OCI-LY1 (cell line): Measurements from ENCODE around the gene WDR11.

ENCODE experiments used
- H2AFZ ChIP-seq: fragments of 200-600 bp; sonication (generic), shearing (Covaris generic); 2 replicates; pipeline ENCODE4 v1.6.0; 2014; ENCODE audit warnings: antibody characterized with exemption, mild to moderate bottlenecking, low read length
- H3F3A ChIP-seq: fragments of 200-600 bp; sonication (generic), shearing (Covaris generic); 2 replicates; pipeline ENCODE4 v1.6.0; 2014; ENCODE audit warnings: mild to moderate bottlenecking, antibody characterized with exemption, low read length, moderate library complexity; ENCODE audit not compliant: insufficient read depth
- H3K27ac ChIP-seq: fragments of 200-600 bp; sonication (generic); 2 replicates; pipeline ENCODE4 v1.5.1; 2014; ENCODE audit warnings: low read length, mixed run types, mild to moderate bottlenecking, low read depth; ENCODE audit not compliant: poor library complexity, severe bottlenecking
- H3K27me3 ChIP-seq: fragments of 200-600 bp; sonication (generic); 2 replicates; pipeline ENCODE4 v1.6.0; 2014; ENCODE audit warnings: antibody characterized with exemption, mild to moderate bottlenecking, low read length, moderate library complexity; ENCODE audit not compliant: insufficient read depth
- H3K36me3 ChIP-seq: fragments of 200-600 bp; sonication (generic); 2 replicates; pipeline ENCODE4 v1.6.1; 2014; ENCODE audit warnings: mild to moderate bottlenecking, antibody characterized with exemption, low read length, moderate library complexity, mixed read lengths; ENCODE audit not compliant: insufficient read depth
- H3K4me1 ChIP-seq: fragments of 200-600 bp; sonication (generic); 2 replicates; pipeline ENCODE4 v1.5.1; 2014; ENCODE audit warnings: mild to moderate bottlenecking, low read length, moderate library complexity; ENCODE audit not compliant: insufficient read depth, severe bottlenecking
- H3K4me2 ChIP-seq: fragments of 200-600 bp; sonication (generic), shearing (Covaris generic); 2 replicates; pipeline ENCODE4 v1.6.1; 2014; ENCODE audit warnings: low read length
- H3K4me3 ChIP-seq: fragments of 200-600 bp; sonication (generic); 2 replicates; pipeline ENCODE4 v1.5.1; 2014; ENCODE audit warnings: low read length, low read depth, mild to moderate bottlenecking, mixed read lengths; ENCODE audit not compliant: poor library complexity, severe bottlenecking
- H3K79me2 ChIP-seq: fragments of 200-600 bp; shearing (Covaris generic); 2 replicates; pipeline ENCODE4 v1.6.1; 2016; ENCODE audit warnings: mixed run types, low read length, mixed read lengths; ENCODE audit not compliant: insufficient read depth
- H3K9ac ChIP-seq: fragments of 200-600 bp; sonication (generic), shearing (Covaris generic); 2 replicates; pipeline ENCODE4 v1.6.1; 2014; ENCODE audit warnings: mild to moderate bottlenecking, low read length, mixed read lengths
- H3K9me2 ChIP-seq: fragments of 200-600 bp; sonication (generic), shearing (Covaris generic); 2 replicates; pipeline ENCODE4 v1.6.1; 2014; ENCODE audit warnings: low read depth, mild to moderate bottlenecking, low read length, mixed read lengths
- H3K9me3 ChIP-seq: fragments of 200-600 bp; shearing (Covaris generic); 2 replicates; pipeline ENCODE4 v1.6.1; 2014; ENCODE audit warnings: low read length, mixed read lengths
- H4K20me1 ChIP-seq: fragments of 200-600 bp; sonication (generic), shearing (Covaris generic); 2 replicates; pipeline ENCODE4 v1.6.0; 2016; ENCODE audit warnings: mild to moderate bottlenecking, low read length; ENCODE audit not compliant: insufficient read depth
- CTCF ChIP-seq: fragments of 200-600 bp; sonication (generic), shearing (Covaris generic); IDR thresholded peaks from 2 replicates; pipeline ENCODE4 v1.5.1; 2017; ENCODE audit warnings: mild to moderate bottlenecking, antibody characterized with exemption, low read length, moderate library complexity, mixed read lengths
- EZH2 ChIP-seq: fragments of 200-600 bp; sonication (generic), shearing (Covaris generic); IDR thresholded peaks from 2 replicates; pipeline ENCODE4 v1.8.0; 2017; ENCODE audit warnings: borderline replicate concordance, mixed run types, mild to moderate bottlenecking, antibody characterized with exemption, low read length, moderate library complexity, mixed read lengths

WDR11 gene

GRCh38 chr10:120819366-120819765 lies 31.8 kb upstream of the WDR11 start:
- H2AFZ ChIP-seq, result no peak overlapping the region
- no peak overlapping the region for H3K4me3 ChIP-seq
- no peaks in the 10 kb centered on the region for H3K79me2 ChIP-seq
- no peak overlapping the region for H3K4me2 ChIP-seq
- H3F3A ChIP-seq, result no peaks in the 10 kb centered on the region
- no peak overlapping the region for H3K9ac ChIP-seq
- TF ChIP-seq EZH2 (no peak), CTCF (no peak)
- no peak overlapping the region for H3K27ac ChIP-seq
- H3K9me3 ChIP-seq, result no peaks in the 10 kb centered on the region
- no peaks in the 10 kb centered on the region for H4K20me1 ChIP-seq
- H3K4me1 ChIP-seq, result no peaks in the 10 kb centered on the region
- peaks cover 5% of the 10 kb centered on the region; the same call in 1 of the 2 replicates for H3K27me3 ChIP-seq
- H3K36me3 ChIP-seq, result no peaks in the 10 kb centered on the region
- H3K9me2 ChIP-seq, result no peaks in the 10 kb centered on the region

GRCh38 chr10:120823266-120823665 lies 27.9 kb upstream of the WDR11 start:
- Histone ChIP-seq H3K27ac (no peak overlapping the region), H4K20me1 (no peaks in the 10 kb centered on the region), H2AFZ (no peak overlapping the region), H3K36me3 (no peaks in the 10 kb centered on the region), H3F3A (no peaks in the 10 kb centered on the region), H3K9me2 (no peaks in the 10 kb centered on the region), H3K79me2 (no peaks in the 10 kb centered on the region), H3K4me2 (no peak overlapping the region), H3K9me3 (no peaks in the 10 kb centered on the region), H3K27me3 (peaks cover 5% of the 10 kb centered on the region; the same call in 1 of the 2 replicates), H3K4me3 (no peak overlapping the region), H3K4me1 (no peaks in the 10 kb centered on the region), H3K9ac (no peak overlapping the region)
- no peak for TF ChIP-seq CTCF
- TF ChIP-seq EZH2, result no peak

- no peaks in the 10 kb centered on the region for H3K9me3 ChIP-seq
- H3K4me3 ChIP-seq, result no peak overlapping the region
- H3K4me2 ChIP-seq, result no peak overlapping the region
- H3K36me3 ChIP-seq, result no peaks in the 10 kb centered on the region
- no peak overlapping the region for H3K27ac ChIP-seq
- H3K79me2 ChIP-seq, result no peaks in the 10 kb centered on the region
- no peaks in the 10 kb centered on the region for H3K9me2 ChIP-seq
- TF ChIP-seq CTCF (peak; percentile 76), EZH2 (no peak)
- H3K4me1 ChIP-seq, result no peaks in the 10 kb centered on the region
- H3K27me3 ChIP-seq, result peaks cover 5% of the 10 kb centered on the region; the same call in 1 of the 2 replicates
- H4K20me1 ChIP-seq, result no peaks in the 10 kb centered on the region
- no peaks in the 10 kb centered on the region for H3F3A ChIP-seq
- H3K9ac ChIP-seq, result no peak overlapping the region
- no peak overlapping the region for H2AFZ ChIP-seq
Measured at GRCh38 chr10:120824881-120825309, 26.3 kb upstream of the WDR11 start.
